Ovary (tissue), 9 donors: Measurements from ENCODE around the gene MAMDC4. TPM values are rescaled to one million over a fixed set of nuclear protein-coding genes. Genes with fewer than 3 reads are reported as not detected.
A peak's percentile ranks its signal among the peaks of the same experiment; 100 is the strongest.

Source experiments
- DNase-seq, 5 donors: peaks; one replicate each; pipeline ENCODE4 v3.0.0-alpha.2; 2019 to 2020
- H3K27ac ChIP-seq, 2 donors: fragments of 200-600 bp; one replicate each; pipeline versions ENCODE4 v1.5.1 to v1.8.0; 2019 to 2022
- H3K27me3 ChIP-seq: fragments of 200-600 bp; one replicate; pipeline ENCODE4 v1.8.0; 2022
- H3K36me3 ChIP-seq: fragments of 200-600 bp; sonication (generic); one replicate; pipeline ENCODE4 v1.5.1; 2019
- H3K4me1 ChIP-seq: one replicate; pipeline ENCODE4 v1.8.1; 2013; ENCODE audit warnings: mild to moderate bottlenecking, moderate library complexity; ENCODE audit not compliant: insufficient read depth
- H3K4me3 ChIP-seq: fragments of 200-600 bp; sonication (generic); one replicate; pipeline ENCODE4 v1.5.1; 2017
- H3K9me3 ChIP-seq, 2 donors: fragments of 200-600 bp in 1 of 2; sonication (generic) in 1 of 2; one replicate each; pipeline versions ENCODE4 v1.5.1 to v1.8.1; 2013 to 2019; ENCODE audit warnings: mild to moderate bottlenecking in 1 of 2, moderate library complexity in 1 of 2
- EP300 ChIP-seq: sonication (generic); formaldehyde crosslinking; IDR thresholded peaks from one replicate; pipeline ENCODE4 v1.6.1; 2017; ENCODE audit warnings: antibody characterized with exemption
- POLR2A ChIP-seq: fragments of 450-650 bp; IDR thresholded peaks from one replicate; pipeline ENCODE4 v1.6.1; 2017; ENCODE audit warnings: antibody characterized with exemption, mild to moderate bottlenecking, moderate library complexity
- WGBS, 3 donors: extraction: QIAGEN DNeasy Blood & Tissue Kit in 1 of 3; methylation state at CpG; one replicate each; pipeline versions ENCODE4 v1.1.5 to v1.1.7; 2013 to 2017; 5-methylcytosine and 5-hydroxymethylcytosine counted together
- intact Hi-C, 4 donors: fragments of 100-400 bp; cut with DNase I; formaldehyde crosslinking; loops; one replicate each; pipeline versions ENCODE4 v1.11.0 to v1.15.1; 2022 to 2023
- polyA plus RNA-seq, 2 donors: library from polyadenylated mRNA; stranded (reverse); fragments of 200-250 nt in 1 of 2; fragments of 350-450 nt in 1 of 2; fragmentation: Illumina TruSeq in 1 of 2; extraction: RNeasy Lipid Tissue Mini Kit (QIAGEN cat#74804) in 1 of 2; gene quantifications; one replicate each; pipeline ENCODE4 v1.2.3, GENCODE V29; 2013 to 2014
- total RNA-seq, 7 donors: library from RNA; depleted of rRNA in 2 of 7; stranded (reverse); fragments of >200 nt in 2 of 7; fragmentation: NEBNext Ultra II Directional in 3 of 7; extraction: Animal tissue kit (Norgen Biotek cat#: 25700) in 3 of 7; gene quantifications; one replicate each; pipeline versions ENCODE4 v1.1.0 to v1.2.4, GENCODE V29; 2016 to 2023
- TF ChIP-seq, protein P1 (sequence below), 3 donors: fragments of 450-650 bp in 2 of 3; fragments of 200-600 bp in 1 of 3; IDR thresholded peaks; one replicate each; pipeline versions ENCODE4 v1.5.1 to v1.8.0; 2016 to 2022; ENCODE audit warnings: antibody characterized with exemption in 3 of 3, mild to moderate bottlenecking in 1 of 3
- donor health status: DM: no; HTN: no; CAD: no; lungs with moderate emphysema.
- donor health status: DM: no; HTN: no; CAD: no.
- donor health status: Bipolar disorder and iron deficiency.
- donor health status: DM: yes; HTN: yes; CAD: no.
- donor health status: DM: no; HTN: no; CAD: no.
- donor health status: DM: yes; HTN: yes; CAD: no.

MAMDC4 gene
- total and polyA plus RNA-seq, 9 donors = 0.15 to 31.4 (median 2.5) TPM

DNA sequence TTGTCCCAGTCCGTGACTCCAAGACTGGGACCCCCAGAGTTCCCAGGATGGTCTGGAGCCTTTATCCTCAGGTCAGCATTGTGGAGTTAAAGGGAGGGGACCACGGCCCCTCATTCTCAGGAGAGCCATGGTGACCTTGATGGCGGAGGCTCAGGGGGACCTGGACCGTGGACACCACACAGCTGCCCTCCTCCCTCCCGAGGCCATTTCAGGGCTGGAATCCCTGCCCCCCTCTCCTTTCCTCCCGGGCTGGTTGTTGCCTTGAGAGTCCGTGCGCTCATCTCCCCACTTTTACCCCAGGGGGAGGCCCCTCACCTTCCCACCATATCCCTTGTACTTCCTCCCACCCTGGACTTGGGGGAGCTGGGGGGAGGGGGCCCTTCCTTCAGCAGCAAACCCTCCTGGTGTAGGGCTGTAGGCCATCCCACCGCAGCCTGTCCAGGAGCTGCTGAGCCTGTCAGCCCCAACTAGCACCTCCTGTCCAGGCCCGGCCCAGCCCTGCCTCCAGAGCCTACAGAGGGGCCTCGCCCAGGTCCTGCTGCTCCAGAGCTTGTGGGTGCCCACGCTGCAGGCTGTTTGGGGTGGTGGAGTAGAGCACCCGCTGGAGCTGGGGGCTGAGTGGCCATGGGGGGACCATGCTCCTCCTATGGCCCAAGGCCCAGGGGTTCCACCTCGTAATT is 24.2 kb upstream of the MAMDC4 start:
- no peaks in the 10 kb centered on the region for H3K27me3 ChIP-seq
- no peak overlapping the region for H3K4me3 ChIP-seq
- WGBS, 3 donors = 85 to 96% (median 92%) methylated on average over 14 of the region's 14 CpGs
- no peaks in the 10 kb centered on the region for H3K4me1 ChIP-seq
- no peaks in the 10 kb centered on the region for H3K9me3 ChIP-seq
- DNase-seq = no peak
- intact Hi-C loops = no loop called here
- TF ChIP-seq POLR2A = no peak
- H3K36me3 ChIP-seq = no peaks in the 10 kb centered on the region
- H3K27ac ChIP-seq = no peak overlapping the region

DNA sequence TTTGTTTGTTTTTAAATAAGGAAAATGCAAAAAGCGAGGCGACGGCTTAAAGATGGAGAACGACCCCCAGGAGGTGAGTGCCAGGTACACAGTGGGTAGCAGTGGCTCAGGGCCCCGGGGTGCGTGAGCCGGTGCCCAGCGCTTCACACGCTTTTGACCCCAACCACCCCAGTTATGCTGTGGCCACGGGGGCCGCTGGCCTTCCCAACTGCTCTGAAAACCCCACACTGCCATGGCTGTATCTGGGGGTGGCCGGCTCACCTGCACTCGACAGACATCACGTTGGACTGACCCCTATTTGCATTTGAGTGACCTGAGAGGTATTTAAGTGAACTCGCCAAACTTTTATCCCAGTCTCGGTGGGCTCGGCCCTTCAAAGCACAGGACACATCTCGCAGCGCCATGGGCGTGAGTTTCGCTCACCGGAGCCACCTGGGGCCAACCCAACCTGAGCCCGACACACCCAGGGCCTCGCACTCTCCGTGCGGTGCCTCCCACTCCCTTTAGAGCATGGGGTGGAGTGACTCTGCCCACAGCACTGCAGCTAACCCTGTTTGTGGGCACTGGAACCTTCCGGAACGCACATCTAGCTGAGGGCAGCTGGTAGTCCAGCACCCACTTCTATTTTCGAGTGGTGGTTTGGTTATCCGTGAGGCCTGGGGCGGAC is 23.5 kb upstream of the MAMDC4 start:
- DNase-seq = peak in 1 of 5 donors; percentile 25
- Histone ChIP-seq H3K27me3 (no peaks in the 10 kb centered on the region), H3K36me3 (no peaks in the 10 kb centered on the region), H3K27ac (no peak overlapping the region), H3K4me1 (no peaks in the 10 kb centered on the region), H3K4me3 (no peak overlapping the region), H3K9me3 (no peaks in the 10 kb centered on the region)
- TF ChIP-seq, protein P1, sequence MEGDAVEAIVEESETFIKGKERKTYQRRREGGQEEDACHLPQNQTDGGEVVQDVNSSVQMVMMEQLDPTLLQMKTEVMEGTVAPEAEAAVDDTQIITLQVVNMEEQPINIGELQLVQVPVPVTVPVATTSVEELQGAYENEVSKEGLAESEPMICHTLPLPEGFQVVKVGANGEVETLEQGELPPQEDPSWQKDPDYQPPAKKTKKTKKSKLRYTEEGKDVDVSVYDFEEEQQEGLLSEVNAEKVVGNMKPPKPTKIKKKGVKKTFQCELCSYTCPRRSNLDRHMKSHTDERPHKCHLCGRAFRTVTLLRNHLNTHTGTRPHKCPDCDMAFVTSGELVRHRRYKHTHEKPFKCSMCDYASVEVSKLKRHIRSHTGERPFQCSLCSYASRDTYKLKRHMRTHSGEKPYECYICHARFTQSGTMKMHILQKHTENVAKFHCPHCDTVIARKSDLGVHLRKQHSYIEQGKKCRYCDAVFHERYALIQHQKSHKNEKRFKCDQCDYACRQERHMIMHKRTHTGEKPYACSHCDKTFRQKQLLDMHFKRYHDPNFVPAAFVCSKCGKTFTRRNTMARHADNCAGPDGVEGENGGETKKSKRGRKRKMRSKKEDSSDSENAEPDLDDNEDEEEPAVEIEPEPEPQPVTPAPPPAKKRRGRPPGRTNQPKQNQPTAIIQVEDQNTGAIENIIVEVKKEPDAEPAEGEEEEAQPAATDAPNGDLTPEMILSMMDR (IDR thresholded peaks at IDR 0.05) = no peak
- TF ChIP-seq EP300 (no peak), POLR2A (no peak)
- WGBS, 3 donors = 91 to 95% (median 93%) methylated on average over 31 of the region's 31 CpGs
- intact Hi-C loops = no loop called here

DNA sequence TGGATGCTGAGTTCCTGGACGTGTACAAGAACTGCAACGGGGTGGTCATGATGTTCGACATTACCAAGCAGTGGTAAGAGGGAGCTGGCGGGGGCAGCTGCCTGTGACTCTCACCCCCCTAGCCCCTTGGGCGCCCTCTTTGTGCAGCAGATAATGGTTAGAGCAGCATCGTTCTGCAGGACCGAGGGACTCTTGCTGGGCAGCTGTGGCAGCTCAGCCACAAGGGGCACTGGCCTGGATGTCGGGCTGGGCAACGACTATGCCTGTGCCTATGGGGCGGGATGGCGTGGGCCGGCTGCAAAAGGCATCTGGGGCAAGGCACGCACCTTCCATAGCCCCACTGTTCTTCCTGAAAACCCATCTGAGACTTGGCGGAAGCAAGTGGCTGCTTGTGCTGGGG is 22.7 kb upstream of the MAMDC4 start:
- TF ChIP-seq, protein P1 (IDR thresholded peaks at IDR 0.05) = no peak
- TF ChIP-seq POLR2A (no peak), EP300 (no peak)
- no peak overlapping the region for H3K27ac ChIP-seq
- H3K4me3 ChIP-seq = no peak overlapping the region
- intact Hi-C loops = no loop called here
- 85 to 90% (median 89%) methylated on average over 10 to 14 of the region's 14 CpGs for WGBS, 3 donors
- H3K4me1 ChIP-seq = no peaks in the 10 kb centered on the region
- H3K27me3 ChIP-seq = no peaks in the 10 kb centered on the region
- no peaks in the 10 kb centered on the region for H3K9me3 ChIP-seq
- peak in 2 of 5 donors; percentile 8 to 18 for DNase-seq
- no peaks in the 10 kb centered on the region for H3K36me3 ChIP-seq

DNA sequence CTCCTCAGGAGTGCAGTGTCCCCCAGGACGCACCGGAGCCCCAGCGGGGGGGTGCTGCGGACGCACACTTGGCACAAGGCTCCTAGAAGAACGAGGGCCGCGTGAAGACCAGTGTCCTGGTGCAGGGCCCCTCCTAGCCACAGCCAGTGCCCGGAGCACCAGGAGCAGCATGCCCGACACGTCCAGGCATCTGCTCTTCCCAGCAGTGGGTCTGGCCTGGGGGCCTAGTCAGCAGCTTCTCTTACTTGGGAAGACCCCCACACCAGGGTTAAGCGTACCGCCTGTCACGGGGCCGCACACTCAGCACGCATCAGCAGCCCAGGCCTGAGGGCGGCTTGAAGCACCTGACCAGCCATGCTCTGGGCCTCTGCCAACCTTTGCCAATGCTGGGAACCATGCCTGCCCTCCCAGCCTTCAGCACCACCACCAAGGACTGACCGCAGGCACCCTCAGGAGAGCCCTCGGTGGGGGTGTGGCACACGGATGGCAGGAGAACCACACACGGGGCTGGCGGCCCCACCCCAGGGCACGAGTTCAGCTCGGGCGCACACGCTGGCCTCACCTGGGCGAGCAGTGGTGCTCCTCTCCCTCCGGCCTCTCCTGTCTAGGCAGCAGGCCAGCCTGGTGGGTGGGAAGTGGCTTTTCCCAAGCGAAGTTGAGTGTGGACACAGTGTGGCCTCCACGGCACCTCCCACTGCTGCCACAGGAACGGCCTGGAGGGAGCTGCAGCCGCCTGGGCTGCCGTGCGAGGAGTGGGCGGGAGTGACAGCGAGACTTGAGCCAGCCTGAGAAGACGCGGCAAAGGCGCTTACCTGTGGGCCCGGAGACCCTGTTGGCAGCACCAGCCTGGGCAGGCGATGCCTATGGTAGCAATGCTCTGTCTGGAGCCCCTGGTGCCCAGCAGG is 21.9 kb upstream of the MAMDC4 start:
- H3K4me3 ChIP-seq = no peak overlapping the region
- intact Hi-C loops = no loop called here
- H3K4me1 ChIP-seq = no peaks in the 10 kb centered on the region
- peak in 3 of 5 donors; percentile 10 to 28 (median 22) for DNase-seq
- H3K27ac ChIP-seq = no peak overlapping the region
- 87 to 90% (median 87%) methylated on average over 29 to 41 of the region's 41 CpGs for WGBS, 3 donors
- no peaks in the 10 kb centered on the region for H3K9me3 ChIP-seq
- no peaks in the 10 kb centered on the region for H3K27me3 ChIP-seq
- TF ChIP-seq POLR2A (no peak), EP300 (no peak)
- TF ChIP-seq, protein P1 (IDR thresholded peaks at IDR 0.05) = no peak
- no peaks in the 10 kb centered on the region for H3K36me3 ChIP-seq
